NB4 (cell line): Measurements from ENCODE around the gene SLC25A21.

Experiments used
- CTCF ChIP-seq: IDR thresholded peaks from one replicate; pipeline ENCODE4 v1.5.1; 2012; ENCODE audit warnings: low read depth, low read length
- MAX ChIP-seq: IDR thresholded peaks from 2 replicates; pipeline ENCODE4 v1.6.1; 2011; ENCODE audit warnings: low read depth, low read length
- MYC ChIP-seq: IDR thresholded peaks from 2 replicates; pipeline ENCODE4 v1.6.1; 2011; ENCODE audit warnings: low read depth, low read length
- POLR2A ChIP-seq: IDR thresholded peaks from 2 replicates; pipeline ENCODE4 v1.6.1; 2011; ENCODE audit warnings: mild to moderate bottlenecking; ENCODE audit not compliant: insufficient read length; ENCODE audit errors: extremely low read depth

GRCh38 chr14:37171678-37172023 is 755 bp downstream of the SLC25A21 start:
- TF ChIP-seq CTCF (no peak), POLR2A (no peak), MAX (no peak), MYC (no peak)
